Astrocyte (in vitro differentiated cells and primary cell): ENCODE measurements around the gene NUP153.

Source experiments
- EZH2 ChIP-seq: IDR thresholded peaks from 2 replicates; pipeline ENCODE4 v1.6.1; 2012; ENCODE audit warnings: mild to moderate bottlenecking, low read length, inconsistent platforms; ENCODE audit not compliant: insufficient read depth
- TF ChIP-seq, protein P1 (sequence below): IDR thresholded peaks from 2 replicates; pipeline ENCODE4 v1.5.1; 2011; ENCODE audit warnings: low read depth, mild to moderate bottlenecking, inconsistent platforms, low read length, moderate library complexity; ENCODE audit not compliant: insufficient read depth

DNA sequence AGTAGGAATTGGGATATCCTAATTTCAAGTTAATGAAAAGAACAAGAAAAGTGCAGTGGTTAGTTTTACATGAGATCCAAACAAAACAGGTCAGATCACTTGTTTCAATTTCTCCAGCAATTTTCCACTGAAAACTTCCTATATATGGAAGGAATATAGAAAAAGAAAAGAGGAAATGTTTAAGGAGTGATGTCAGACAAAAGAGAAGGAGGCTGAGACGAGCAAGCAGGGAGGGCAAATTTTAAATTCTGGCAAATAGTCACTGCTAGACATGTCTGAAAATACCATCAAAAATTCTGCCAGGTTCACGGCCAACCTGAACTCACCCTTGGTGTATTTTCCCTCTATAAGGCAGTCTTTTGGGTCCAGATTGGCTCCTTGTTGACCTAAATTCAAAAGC is 9.5 kb upstream of the NUP153 start:
- TF ChIP-seq, protein P1, sequence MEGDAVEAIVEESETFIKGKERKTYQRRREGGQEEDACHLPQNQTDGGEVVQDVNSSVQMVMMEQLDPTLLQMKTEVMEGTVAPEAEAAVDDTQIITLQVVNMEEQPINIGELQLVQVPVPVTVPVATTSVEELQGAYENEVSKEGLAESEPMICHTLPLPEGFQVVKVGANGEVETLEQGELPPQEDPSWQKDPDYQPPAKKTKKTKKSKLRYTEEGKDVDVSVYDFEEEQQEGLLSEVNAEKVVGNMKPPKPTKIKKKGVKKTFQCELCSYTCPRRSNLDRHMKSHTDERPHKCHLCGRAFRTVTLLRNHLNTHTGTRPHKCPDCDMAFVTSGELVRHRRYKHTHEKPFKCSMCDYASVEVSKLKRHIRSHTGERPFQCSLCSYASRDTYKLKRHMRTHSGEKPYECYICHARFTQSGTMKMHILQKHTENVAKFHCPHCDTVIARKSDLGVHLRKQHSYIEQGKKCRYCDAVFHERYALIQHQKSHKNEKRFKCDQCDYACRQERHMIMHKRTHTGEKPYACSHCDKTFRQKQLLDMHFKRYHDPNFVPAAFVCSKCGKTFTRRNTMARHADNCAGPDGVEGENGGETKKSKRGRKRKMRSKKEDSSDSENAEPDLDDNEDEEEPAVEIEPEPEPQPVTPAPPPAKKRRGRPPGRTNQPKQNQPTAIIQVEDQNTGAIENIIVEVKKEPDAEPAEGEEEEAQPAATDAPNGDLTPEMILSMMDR = no peak
- TF ChIP-seq EZH2 = no peak
